GM23248 (cell line): Measurements from ENCODE around the gene LRBA.

ENCODE experiments used
- EZH2 ChIP-seq: fragments of 200-600 bp; sonication (generic); IDR thresholded peaks from 2 replicates; pipeline ENCODE4 v1.6.1; 2018; ENCODE audit warnings: antibody characterized with exemption, mild to moderate bottlenecking; ENCODE audit not compliant: insufficient read depth, poor library complexity, severe bottlenecking
- EZH2phosphoT487 ChIP-seq: fragments of 200-600 bp; sonication (generic); IDR thresholded peaks from 2 replicates; pipeline ENCODE4 v1.6.1; 2018; ENCODE audit warnings: antibody characterized with exemption, moderate library complexity, mild to moderate bottlenecking, low read depth; ENCODE audit not compliant: insufficient read depth

GRCh38 chr4:150773729-150774449 lies 241.2 kb downstream of the LRBA start:
- TF ChIP-seq EZH2 (no peak), EZH2phosphoT487 (no peak)
